Measurements from ENCODE around the gene AGAP3.

Gene AGAP3

DNA sequence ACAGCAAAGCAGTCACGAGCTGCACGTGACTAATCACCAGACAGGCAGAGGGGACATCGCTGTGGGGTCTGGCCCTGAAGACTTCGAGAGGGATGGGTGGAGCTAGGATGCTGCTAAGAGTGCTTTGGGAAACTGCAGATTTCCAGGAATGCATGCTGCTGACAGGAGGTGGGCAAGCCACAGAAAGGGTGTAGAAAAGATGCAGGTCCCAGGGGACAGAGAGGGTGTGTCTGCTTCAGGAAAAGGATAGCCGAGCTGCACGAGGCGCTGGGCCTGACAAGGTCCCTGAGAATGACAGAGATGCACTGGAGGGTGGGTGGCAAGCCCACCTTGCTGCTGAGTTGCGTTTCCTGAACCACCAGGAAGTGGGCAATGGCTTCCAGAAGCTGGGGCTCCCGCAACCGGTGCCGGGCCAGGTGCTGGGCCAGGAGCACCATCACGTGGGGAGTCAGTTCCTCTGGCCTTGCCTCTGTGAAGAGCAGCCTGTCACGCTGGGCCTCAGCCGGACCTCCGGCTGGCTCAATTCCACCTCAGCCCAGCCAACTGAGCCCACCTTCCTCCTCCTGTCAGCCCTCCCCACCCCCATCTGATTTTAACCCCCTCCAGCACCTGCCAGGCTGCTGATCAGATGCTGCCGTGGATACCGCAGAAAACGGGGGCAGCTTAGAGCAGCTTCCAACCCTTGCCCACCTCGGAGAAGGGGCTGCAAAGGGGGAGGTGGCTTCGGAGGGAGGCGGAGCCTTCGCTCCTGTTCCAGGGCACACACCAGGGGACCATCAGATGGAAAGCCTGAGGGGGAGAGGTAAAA lies 7.8 kb upstream of the AGAP3 start:
- ChIA-PET CTCF (interaction anchor here (1.4 to 1.9 kb wide), 4 partner anchors 18 to 94 kb away, joined by 3 to 7 read pairs (median 4); no protein-coding TSS in a partner anchor), POLR2A (no interaction called here)
- DNase-seq (ENCODE audit: extremely low spot score), result no peak
- TF ChIP-seq, protein P1, sequence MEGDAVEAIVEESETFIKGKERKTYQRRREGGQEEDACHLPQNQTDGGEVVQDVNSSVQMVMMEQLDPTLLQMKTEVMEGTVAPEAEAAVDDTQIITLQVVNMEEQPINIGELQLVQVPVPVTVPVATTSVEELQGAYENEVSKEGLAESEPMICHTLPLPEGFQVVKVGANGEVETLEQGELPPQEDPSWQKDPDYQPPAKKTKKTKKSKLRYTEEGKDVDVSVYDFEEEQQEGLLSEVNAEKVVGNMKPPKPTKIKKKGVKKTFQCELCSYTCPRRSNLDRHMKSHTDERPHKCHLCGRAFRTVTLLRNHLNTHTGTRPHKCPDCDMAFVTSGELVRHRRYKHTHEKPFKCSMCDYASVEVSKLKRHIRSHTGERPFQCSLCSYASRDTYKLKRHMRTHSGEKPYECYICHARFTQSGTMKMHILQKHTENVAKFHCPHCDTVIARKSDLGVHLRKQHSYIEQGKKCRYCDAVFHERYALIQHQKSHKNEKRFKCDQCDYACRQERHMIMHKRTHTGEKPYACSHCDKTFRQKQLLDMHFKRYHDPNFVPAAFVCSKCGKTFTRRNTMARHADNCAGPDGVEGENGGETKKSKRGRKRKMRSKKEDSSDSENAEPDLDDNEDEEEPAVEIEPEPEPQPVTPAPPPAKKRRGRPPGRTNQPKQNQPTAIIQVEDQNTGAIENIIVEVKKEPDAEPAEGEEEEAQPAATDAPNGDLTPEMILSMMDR (IDR thresholded peaks at IDR 0.05; ENCODE audit: control extremely low read depth, extremely low read depth, low read depth, missing control alignments), result no peak

- POLR2A ChIA-PET, result no interaction called here
- CTCF ChIA-PET, result interaction anchor here (1.7 kb wide), 1 partner anchor 33 kb away, joined by 3 read pairs; no protein-coding TSS in a partner anchor
- TF ChIP-seq, protein P1 (IDR thresholded peaks at IDR 0.05; ENCODE audit: control extremely low read depth, extremely low read depth, low read depth, missing control alignments), result no peak
Observed at GRCh38 chr7:151079199-151079910, 6.9 kb upstream of the AGAP3 start.

DNA sequence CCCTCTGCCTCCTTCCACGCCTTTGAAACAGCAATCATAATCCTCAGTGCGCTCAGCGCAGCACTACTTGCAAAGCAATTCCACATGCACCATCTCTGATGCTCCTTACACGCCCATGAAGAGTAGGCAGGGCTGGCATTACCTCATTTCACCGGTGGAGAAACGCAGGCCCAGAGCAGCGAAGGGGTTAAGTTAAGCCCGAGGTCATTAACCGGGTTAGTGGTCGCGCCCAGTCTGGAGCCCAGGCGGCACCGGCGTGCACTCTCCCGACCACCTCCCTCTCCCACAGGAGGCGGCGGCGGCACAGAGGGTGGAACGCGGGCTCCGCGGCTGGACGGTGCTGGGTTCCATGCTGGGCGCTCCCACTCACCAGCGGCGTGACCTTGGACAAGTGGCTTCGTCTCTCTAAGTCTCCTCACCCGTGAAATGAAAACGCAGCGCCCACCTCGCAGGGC lies 6.2 kb upstream of the AGAP3 start:
- CTCF ChIA-PET, result interaction anchor here (0.8 kb wide), 1 partner anchor 31 kb away, joined by 4 read pairs; no protein-coding TSS in a partner anchor
- POLR2A ChIA-PET, result interaction anchor here (1.0 kb wide), 1 partner anchor 21 kb away, joined by 3 read pairs; the partner anchor contains the start of gene SLC4A2
- TF ChIP-seq, protein P1 (IDR thresholded peaks at IDR 0.05; ENCODE audit: control extremely low read depth, extremely low read depth, low read depth, missing control alignments), result no peak
- no peak for DNase-seq (ENCODE audit: extremely low spot score)

More at GRCh38 chr7:151079199-151079910, 6.9 kb upstream of the AGAP3 start:
- DNase-seq (ENCODE audit: extremely low spot score), result no peak

DNA sequence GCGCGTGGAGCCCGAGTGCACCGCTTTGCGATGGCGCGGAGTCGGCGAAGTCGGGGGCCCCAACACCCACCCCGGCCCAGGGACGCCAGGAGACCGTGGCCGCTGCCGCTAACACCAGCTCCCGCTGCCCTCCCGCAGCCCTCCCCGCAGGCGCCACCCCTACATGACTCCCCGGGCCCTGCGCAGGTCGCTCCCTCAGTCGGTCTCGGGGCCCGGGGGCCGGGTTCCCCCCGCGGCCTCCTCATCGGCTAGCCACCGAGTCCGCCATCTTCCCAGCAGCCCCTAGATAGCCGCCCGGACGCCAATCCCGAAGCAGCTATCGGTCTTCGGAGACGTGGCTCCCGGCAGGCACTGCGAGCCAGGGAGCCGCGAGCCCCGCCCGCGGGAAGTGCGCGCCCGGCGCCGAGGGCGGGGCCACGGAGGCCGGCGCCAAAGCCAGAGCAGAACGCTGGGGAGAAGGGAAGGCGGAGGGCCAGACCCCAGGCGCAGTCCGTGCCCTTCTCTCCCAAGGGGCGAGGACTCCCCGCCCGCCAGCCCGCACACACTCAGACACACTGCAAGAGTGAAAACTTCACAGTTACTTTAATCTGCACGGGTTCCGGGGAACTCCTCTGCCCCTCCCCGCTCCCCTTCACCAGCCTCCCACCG lies 5.6 kb upstream of the AGAP3 start, which contains the start of gene FASTK:
TSS of gene FASTK (minus strand) at position 288 of the 648 bp plus-strand sequence. CDS start at position 245, 43 bp downstream.
- TF ChIP-seq, protein P1 (IDR thresholded peaks at IDR 0.05; ENCODE audit: control extremely low read depth, extremely low read depth, low read depth, missing control alignments), result no peak
- ChIA-PET POLR2A (interaction anchor here (1.0 kb wide), 1 partner anchor 22 kb away, joined by 3 read pairs; the partner anchor contains the start of gene SLC4A2), CTCF (interaction anchor here (0.8 kb wide), 1 partner anchor 30 kb away, joined by 4 read pairs; no protein-coding TSS in a partner anchor)
- DNase-seq (ENCODE audit: extremely low spot score), result peak; percentile 97

DNA sequence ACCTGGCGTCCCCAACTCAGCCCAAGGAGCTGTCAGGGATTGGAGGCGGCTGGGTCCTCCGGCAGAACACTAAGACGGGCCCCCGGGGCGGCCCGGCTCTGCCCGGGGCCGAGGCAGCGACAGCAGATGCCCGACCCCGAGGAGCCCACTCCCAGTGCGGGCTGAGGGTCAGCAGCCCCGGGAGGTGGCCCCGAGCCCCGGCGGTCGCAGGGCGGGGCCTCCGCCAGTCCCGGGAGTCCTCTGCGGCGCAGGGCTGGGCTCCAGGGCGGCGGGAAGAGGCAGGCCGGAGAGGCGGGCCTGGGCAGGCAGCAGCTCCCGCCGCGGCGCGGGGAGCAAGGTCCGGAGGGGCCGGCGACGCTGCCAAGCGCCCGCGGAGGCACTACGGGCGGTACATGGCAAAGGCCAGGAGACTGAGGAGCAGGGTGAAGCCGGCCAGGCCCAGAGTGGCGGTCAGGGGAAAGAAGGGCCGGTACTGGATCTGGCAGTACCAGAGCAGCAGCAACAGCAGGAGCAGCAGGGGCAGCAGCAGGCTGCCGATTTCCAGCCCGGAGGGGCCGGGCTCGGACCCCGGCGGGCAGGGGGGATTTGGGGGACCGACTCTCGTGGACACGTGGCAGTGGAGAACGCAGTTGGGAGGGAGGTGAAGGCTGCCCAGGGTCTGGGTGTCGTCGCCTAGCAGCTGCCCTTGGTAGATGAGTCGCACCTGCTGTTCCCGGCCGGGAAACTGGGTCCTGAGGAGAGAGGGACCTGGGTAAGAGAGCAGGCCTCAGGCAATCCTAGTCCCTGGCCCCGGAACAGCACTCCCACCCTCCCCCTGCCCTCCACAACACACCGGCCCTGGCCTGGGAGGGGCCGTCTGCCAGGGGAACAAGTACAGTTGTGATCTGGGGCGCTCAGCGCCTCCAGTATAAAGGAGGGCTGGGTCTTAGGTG lies 4.8 kb upstream of the AGAP3 start:
- TF ChIP-seq, protein P1 (IDR thresholded peaks at IDR 0.05; ENCODE audit: control extremely low read depth, extremely low read depth, low read depth, missing control alignments), result no peak
- no peak for DNase-seq (ENCODE audit: extremely low spot score)
- ChIA-PET POLR2A (interaction anchor here (1.0 kb wide), 1 partner anchor 23 kb away, joined by 3 read pairs; the partner anchor contains the start of gene SLC4A2), CTCF (interaction anchor here (1.9 kb wide), 1 partner anchor 29 kb away, joined by 4 read pairs; no protein-coding TSS in a partner anchor)

Data from GM10248 (cell line).